Measurements from ENCODE around the gene WDR27. TPM values are rescaled to one million over a fixed set of nuclear protein-coding genes. Genes with fewer than 3 reads are reported as not detected.
"Not testable (repeated sequence)": the region's sequence is repeated elsewhere in the genome, so short reads cannot be mapped to it uniquely, and the experiment has no call there.

The WDR27 gene
- total RNA-seq, 1 donor from 2014 or later = 16.8 TPM

DNA sequence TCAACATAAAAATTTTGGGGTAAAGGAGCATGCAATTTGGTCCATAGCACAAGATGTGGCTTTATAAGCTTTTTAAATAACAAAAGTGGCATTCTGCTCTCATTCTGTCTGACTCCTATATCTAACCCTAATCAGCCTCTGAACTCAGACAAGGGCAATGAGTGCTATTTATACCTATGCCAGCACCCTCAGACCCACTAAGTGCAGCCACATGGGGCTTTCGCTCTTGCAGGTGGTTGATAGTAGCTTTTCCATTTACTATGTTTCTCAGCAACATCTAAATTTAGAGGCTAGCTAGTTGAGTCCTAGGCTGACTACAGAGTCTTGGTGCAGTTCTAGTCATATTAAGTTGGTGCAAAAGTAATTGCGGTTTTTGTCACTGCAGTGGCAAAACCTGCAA is 231.0 kb downstream of the WDR27 start:
- FAIRE-seq = no peak
- no peaks in the 10 kb centered on the region for H3K36me3 ChIP-seq (ENCODE audit: control insufficient read depth, insufficient read depth, low read length)
- H3K4me3 ChIP-seq (ENCODE audit: low read depth, low read length) = no peak overlapping the region
- TF ChIP-seq, protein P1, sequence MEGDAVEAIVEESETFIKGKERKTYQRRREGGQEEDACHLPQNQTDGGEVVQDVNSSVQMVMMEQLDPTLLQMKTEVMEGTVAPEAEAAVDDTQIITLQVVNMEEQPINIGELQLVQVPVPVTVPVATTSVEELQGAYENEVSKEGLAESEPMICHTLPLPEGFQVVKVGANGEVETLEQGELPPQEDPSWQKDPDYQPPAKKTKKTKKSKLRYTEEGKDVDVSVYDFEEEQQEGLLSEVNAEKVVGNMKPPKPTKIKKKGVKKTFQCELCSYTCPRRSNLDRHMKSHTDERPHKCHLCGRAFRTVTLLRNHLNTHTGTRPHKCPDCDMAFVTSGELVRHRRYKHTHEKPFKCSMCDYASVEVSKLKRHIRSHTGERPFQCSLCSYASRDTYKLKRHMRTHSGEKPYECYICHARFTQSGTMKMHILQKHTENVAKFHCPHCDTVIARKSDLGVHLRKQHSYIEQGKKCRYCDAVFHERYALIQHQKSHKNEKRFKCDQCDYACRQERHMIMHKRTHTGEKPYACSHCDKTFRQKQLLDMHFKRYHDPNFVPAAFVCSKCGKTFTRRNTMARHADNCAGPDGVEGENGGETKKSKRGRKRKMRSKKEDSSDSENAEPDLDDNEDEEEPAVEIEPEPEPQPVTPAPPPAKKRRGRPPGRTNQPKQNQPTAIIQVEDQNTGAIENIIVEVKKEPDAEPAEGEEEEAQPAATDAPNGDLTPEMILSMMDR (IDR thresholded peaks at IDR 0.05; ENCODE audit: insufficient read depth, low read length, severe bottlenecking) = no peak
- no peak for DNase-seq (ENCODE audit: low read depth)
- H3K27me3 ChIP-seq (ENCODE audit: control insufficient read depth, insufficient read depth, low read length) = no peaks in the 10 kb centered on the region

DNA sequence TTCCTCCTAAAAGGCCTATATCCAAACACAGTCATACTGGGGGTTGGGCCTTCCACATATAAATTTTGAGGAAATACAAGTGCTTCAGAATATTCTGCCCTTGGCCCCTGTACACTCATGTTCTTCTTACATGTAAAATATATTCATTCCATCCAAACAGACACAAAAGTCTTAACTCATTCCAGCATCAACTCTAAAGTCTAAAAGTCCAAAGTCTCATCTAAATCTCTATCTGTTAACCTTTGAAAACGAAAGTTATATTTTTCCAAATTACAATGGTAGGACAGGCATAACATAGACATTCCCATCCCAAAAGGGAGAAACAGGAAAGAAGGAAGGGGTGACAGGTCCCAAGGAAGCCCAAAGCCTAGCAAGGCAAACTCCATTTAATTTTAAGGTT is 232.8 kb downstream of the WDR27 start:
- Histone ChIP-seq H3K36me3 (ENCODE audit: control insufficient read depth, insufficient read depth, low read length) (no peaks in the 10 kb centered on the region), H3K4me3 (ENCODE audit: low read depth, low read length) (no peak overlapping the region), H3K27me3 (ENCODE audit: control insufficient read depth, insufficient read depth, low read length) (no peaks in the 10 kb centered on the region)
- TF ChIP-seq, protein P1 (IDR thresholded peaks at IDR 0.05; ENCODE audit: insufficient read depth, low read length, severe bottlenecking) = no peak
- DNase-seq (ENCODE audit: low read depth) = no peak
- no peak for FAIRE-seq

DNA sequence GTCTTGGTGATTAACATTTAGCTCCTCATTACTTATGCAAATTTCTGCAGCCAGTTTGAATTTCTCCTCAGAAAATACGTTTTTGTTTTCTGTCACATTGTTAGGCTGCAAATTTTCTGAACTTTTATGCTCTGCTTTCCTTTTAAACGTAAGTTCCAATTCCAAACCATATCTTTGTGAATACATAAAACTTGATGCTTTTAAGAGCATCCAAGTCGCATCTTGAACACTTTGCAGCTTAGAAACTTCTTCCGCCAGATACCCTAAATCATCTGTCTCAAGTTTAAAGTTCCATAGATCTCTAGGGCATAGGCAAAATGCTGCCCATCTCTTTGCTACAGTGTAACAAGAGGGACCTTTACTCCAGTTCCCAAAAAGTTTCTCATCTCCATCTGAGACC is 234.1 kb downstream of the WDR27 start:
- not testable (repeated sequence) for H3K27me3 ChIP-seq (ENCODE audit: control insufficient read depth, insufficient read depth, low read length); FAIRE-seq

DNA sequence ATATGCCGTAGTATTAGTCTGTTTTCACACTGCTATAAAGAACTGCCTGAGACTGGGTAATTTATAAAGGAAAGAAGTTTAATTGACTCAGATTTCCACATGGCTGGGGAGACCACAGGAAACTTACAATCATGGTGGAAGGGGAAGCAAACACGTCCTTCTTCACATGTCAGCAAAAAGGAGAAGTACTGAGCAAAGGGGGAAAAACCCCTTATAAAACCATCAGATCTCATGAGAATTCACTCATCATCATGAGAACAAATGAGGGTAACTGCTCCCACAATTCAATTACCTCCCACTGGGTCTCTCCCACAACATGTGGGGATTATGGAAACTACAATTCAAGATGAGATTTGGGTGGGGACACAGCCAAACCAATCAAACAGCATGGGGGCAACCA is 235.6 kb downstream of the WDR27 start:
- not testable (repeated sequence) for H3K4me3 ChIP-seq (ENCODE audit: low read depth, low read length); DNase-seq (ENCODE audit: low read depth); H3K36me3 ChIP-seq (ENCODE audit: control insufficient read depth, insufficient read depth, low read length); H3K27me3 ChIP-seq (ENCODE audit: control insufficient read depth, insufficient read depth, low read length); FAIRE-seq

More for the DNA sequence above, 234.1 kb downstream of the WDR27 start:
- H3K4me3 ChIP-seq (ENCODE audit: low read depth, low read length); H3K36me3 ChIP-seq (ENCODE audit: control insufficient read depth, insufficient read depth, low read length); DNase-seq (ENCODE audit: low read depth): not testable (repeated sequence)

DNA sequence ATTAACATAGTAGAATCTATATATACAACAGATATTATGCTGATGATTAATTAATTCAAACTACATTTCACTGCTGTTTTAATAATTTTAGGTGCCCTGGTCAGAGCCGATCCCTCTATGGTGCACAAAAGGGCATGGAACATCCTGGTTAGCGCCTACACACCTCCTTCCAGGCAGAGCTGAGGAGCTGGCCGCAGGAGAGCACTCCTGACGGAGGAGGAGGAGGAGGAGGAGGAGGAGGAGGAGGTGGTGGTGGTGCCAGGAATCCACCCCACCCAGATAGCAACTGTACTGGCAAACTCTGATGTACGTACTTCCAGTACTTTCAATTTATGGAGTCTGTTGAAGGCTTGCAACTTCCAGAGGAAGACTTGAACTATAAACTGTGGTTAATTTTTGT is 244.1 kb downstream of the WDR27 start:
- no peak for DNase-seq (ENCODE audit: low read depth)
- Histone ChIP-seq H3K27me3 (ENCODE audit: control insufficient read depth, insufficient read depth, low read length) (no peaks in the 10 kb centered on the region), H3K36me3 (ENCODE audit: control insufficient read depth, insufficient read depth, low read length) (no peaks in the 10 kb centered on the region), H3K4me3 (ENCODE audit: low read depth, low read length) (no peak overlapping the region)
- TF ChIP-seq, protein P1 (IDR thresholded peaks at IDR 0.05; ENCODE audit: insufficient read depth, low read length, severe bottlenecking) = no peak
- FAIRE-seq = no peak

DNA sequence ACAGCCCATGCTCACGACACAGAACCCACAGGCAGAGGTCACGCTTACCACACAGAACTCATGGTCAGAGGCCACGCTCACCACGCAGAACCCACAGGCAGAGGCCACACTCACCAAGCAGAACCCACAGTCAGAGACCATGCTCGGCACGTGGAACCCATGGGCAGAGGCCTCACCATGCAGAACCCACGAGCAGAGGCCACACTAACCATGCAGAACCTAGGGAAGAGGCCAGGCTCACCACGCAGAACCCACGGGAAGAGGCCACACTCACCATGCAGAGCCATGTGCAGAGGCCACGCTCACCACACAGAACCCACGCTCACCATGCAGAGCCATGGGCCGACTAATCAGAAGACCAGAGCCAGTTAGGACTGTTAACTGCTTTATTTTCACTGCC is 245.0 kb downstream of the WDR27 start:
- FAIRE-seq = no peak

DNA sequence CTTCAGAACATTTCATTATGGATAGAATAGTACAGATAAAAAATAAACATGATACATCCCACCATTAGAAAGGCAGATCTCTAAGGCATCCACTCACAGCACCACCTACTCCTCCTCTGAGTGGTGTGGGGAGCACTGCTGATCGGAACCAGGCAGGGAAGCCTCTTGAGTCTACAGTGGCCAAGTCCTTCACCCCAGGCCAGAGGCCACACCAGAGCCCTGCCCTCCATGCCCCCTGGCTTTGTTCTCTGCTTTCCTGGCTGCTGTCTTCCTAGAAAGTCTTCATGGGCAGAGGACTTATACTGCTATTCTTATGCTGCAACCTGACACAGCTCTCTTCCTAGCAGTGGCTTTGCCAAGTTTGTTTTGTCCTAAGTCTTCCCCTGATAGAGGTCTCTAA is 246.4 kb downstream of the WDR27 start:
- Histone ChIP-seq H3K36me3 (ENCODE audit: control insufficient read depth, insufficient read depth, low read length) (no peaks in the 10 kb centered on the region), H3K27me3 (ENCODE audit: control insufficient read depth, insufficient read depth, low read length) (no peaks in the 10 kb centered on the region), H3K4me3 (ENCODE audit: low read depth, low read length) (no peak overlapping the region)
- DNase-seq (ENCODE audit: low read depth) (no peak), FAIRE-seq (no peak)
- TF ChIP-seq, protein P1 (IDR thresholded peaks at IDR 0.05; ENCODE audit: insufficient read depth, low read length, severe bottlenecking) = no peak

More for the DNA sequence above, 245.0 kb downstream of the WDR27 start:
- Histone ChIP-seq H3K27me3 (ENCODE audit: control insufficient read depth, insufficient read depth, low read length) (no peaks in the 10 kb centered on the region), H3K36me3 (ENCODE audit: control insufficient read depth, insufficient read depth, low read length) (no peaks in the 10 kb centered on the region), H3K4me3 (ENCODE audit: low read depth, low read length) (no peak overlapping the region)
- TF ChIP-seq, protein P1 (IDR thresholded peaks at IDR 0.05; ENCODE audit: insufficient read depth, low read length, severe bottlenecking) = no peak
- DNase-seq (ENCODE audit: low read depth) = no peak
